COLO829 (cell line): ENCODE data around the gene DDX24.
"Not testable (repeated sequence)": the region's sequence is repeated elsewhere in the genome, so short reads cannot be mapped to it uniquely, and the experiment has no call there.

Source experiments
- DNase-seq: peaks from one replicate; pipeline ENCODE4 v3.0.0; 2012; ENCODE audit warnings: low spot score

Gene DDX24

DNA sequence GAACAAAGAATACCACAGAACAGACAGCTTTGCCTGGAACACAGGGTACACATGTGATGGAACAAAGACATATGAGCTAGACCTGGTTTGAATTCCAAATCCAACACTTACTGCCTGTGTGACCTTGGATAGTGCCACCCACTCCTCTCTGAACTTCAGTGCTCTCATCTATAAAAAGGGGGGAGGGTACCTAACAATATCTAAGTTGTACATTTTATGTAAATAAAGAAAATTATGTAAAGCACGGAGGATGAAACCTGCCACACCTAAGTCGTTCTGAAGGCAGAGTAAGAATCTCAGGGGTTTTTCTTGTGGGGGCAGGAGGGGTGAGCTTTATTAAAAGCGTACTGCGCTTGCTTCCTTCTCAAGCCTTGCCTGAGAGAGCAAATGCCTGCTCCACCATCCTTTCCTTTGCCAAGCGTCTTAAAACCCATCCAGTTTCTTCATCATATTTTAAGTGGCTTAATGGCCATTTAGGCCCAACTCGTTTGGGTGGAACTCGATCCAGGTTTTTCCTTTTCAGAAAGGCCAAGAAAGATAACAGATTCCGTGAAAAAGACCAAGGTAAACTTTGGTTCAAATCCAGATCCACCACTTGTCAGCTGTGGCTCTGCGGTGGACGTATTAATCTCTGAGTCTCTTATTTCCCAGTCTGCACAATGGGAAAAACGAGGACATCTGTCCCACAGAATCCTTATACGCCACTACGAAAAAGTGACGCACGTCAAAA is 946 bp downstream of the DDX24 start:
- DNase-seq: peak; percentile 40

DNA sequence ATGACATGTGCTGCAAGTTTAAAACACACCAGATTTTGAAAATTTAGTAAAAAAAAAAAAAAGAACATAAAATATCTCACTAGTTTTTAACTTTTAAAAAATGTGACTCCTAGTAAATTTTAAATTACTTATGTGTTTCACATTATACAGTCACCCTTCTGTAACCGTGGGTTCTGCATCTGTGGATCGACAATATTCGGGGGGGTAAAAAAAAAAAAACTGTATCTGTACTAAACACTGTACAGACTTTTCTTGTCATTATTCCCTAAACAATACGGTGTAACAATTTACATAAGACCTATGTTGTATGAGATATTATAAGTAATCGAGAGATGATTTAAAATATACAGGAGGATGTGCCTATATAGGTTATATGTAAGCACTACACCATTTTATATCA is 3.2 kb downstream of the DDX24 start:
- no peak for DNase-seq

DNA sequence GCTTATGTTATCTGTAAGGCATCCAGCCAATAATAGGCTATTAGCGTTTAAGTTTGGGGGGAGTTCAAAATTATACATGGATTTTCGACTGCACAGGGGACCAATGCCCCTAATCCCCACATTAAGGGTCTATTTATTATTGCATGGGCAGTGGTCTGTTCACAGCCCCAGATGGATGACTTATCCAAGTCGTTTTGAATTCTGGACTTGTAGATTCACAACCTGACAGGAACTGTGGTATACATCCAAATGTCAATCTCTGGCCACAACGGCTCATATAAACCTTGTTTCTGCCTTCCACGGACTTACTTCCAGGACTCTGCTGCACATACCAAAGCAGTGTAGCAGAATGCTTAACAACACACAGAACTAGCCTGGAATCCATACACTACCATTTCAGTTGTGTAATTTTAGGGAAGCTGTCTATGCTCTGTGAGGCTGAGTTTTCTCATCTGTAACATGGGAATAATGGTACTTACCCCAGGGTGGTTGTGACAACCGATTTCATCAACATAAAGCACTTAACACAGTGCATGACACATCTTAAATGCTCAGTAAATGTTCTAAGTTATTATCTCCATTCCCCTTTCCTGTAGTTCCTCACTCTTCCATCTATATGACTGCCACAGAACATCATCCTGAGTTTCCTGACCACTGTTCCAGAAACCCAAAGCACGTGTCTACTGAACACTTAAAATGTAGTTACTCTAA is 3.7 kb downstream of the DDX24 start:
- DNase-seq: no peak

DNA sequence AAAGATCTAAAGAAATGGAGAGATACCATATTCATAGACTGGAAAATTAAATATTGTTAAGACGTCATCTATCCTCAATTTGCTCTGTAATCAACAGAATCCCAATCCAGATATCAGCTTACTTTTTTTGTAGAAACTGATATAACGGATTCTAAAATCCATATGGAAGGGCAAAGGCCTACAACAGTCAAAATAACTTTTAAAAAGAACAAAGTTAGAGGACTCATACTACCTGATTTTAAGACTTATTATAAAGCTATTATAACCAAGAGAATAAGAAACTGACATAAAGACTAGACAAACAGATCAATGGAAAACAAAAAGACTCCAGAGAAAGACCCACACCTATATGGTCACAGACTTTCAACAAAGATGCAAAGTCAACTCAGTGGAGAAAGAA is 6.0 kb downstream of the DDX24 start:
- no peak for DNase-seq

DNA sequence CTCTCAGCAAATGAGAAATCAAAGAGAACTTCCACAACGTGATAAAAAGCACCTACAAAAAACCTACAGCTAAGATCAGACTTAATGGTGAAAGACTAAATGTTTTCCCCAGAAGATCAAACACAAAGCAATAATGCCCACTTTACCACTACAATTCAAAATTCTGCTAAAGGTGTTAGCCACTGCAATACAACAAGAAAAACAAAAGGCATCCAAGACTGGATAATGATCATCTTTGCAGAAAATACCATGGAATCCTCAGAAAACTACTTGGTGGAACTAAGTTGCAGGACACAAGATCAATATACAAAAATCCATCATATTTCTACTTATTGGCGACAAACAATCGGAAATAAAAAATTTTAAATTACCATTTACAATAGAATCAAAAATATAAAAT is 6.5 kb downstream of the DDX24 start:
- DNase-seq: no peak

DNA sequence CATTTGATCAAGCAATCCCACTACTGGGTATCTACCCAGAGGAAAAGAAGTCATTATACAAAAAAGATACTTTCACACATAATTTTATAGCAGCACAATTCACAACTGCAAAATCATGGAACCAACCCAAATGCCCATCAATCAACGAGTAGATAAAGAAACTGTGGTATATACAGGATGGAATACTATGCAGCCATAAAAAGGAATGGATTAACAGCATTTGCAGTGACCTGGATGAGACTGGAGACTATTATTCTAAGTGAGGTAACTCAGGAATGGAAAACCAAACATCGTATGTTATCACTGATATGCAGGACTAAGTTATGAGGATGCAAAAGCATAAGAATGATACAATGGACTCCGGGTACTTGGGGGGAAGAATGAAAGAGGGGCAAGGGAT is 8.9 kb downstream of the DDX24 start:
- not testable (repeated sequence) for DNase-seq

DNA sequence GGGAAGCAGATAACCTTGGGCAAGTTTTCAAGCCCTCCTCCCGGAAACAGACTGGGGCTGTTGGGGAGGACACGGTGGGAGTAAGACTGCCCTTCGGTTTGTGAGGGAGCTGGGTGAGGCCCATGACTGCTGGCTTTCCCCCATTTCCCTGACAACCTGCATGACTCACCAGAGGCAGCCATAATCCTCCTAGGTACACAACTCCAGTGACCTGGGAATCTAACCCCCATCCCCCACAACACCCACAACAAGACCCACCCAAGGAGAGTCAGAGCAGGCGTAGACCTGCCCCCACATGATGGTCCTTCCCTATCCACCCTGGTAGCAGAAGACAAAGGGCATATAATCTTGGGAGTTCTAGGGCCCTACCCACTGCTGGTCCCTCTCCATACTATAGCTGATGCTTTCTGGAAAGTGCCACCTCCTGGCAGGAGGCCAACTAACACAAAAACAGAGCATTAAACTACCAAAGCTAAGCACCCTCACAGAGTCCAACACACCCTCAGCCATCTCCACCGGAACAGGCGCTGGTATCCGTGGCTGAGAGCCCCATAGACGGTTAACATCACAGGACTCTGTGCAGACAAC is 14.8 kb downstream of the DDX24 start:
- no peak for DNase-seq

DNA sequence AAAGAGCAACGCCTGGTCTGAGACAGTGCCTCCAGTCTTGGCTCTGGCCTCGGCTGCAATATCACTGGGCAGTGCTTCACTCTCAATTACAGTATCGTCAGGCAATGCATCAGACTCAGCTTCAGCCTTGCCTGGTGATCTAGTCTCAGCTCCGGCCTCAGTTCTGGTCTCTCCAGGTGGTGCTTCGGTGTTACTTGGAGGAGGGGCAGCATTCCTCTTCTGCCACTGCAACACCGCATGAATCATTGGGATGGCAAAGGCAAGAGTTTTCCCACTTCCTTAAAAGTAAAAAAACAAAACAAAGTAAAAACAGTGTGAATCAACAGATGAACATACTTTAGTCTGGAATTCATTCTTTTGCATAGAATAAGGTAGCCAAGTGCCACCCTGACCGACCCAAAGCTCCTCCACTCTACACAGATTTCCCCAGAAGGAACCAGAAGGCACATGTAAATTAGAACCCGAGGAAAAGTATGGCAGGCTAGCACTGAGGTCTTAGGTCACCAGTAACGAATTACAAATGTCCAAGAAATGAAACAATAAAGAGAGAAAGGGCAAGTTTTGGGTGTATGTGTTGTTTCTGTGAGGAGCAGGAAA is 18.6 kb downstream of the DDX24 start:
- no peak for DNase-seq

DNA sequence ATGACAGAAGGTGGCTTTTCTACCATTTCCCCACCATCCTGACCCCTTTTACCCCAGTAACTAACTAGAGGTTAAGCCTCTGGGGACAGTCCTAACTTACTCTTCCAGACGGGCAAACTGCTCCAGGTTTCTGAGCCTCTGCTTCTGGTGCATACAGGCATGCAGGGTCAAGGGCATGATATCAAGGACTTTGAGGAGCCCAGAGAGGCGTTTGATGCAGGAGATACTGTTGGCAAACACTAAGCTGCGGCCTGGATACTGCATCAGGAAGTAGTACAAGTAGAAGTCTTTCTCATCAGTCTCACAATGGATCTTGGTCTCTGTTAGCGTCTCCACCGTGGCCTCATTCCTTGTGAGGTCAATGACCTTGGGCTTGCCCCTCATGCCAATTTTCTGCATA is 21.0 kb downstream of the DDX24 start:
- DNase-seq: no peak

DNA sequence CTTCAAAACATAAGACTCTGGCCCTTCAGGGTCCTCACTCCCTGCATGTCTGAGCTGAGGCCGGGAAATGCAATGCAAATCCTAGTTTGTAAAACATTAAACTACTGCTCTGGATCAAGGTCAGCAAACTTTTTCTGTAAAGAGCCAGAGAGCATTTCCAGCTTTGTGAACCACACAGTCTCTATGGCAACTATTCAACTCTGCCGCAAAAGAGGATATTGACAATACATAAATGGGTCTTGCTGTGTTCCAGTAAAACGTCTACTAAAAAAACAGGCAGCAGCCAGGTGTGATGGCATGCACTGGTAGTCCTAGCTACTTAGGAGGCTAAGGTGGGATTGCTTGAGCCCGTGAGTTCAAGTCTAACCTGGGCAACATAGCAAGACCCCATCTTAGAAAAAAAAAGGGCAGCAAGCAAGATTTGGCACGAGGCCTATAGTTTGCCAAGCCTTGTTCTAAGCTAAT is 22.3 kb downstream of the DDX24 start:
- no peak for DNase-seq

DNA sequence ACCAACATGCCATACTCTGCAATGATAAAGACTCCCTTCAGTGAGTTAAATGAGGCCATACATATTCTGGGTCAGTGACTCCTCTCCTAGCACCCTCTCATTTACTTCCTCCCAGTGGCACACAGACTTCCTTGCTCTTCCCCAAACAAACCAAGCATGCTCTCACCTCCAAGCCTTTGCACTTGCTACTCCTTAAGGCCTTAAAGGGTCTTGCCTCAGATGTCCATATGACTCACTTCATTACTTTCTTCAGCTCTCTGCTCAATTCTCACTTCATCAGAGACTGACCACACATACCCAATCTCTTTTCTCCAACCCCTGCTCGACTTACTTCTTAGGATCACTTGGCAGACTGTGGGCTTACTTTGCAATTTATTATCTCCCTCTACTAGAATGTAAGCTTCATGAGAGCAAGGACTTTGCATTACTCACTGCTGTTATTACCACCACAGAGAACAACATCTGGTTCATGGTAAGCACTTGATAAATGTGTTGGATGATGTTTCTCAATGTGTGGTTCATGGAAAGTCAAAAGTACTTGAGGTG is 22.8 kb downstream of the DDX24 start:
- DNase-seq: no peak

DNA sequence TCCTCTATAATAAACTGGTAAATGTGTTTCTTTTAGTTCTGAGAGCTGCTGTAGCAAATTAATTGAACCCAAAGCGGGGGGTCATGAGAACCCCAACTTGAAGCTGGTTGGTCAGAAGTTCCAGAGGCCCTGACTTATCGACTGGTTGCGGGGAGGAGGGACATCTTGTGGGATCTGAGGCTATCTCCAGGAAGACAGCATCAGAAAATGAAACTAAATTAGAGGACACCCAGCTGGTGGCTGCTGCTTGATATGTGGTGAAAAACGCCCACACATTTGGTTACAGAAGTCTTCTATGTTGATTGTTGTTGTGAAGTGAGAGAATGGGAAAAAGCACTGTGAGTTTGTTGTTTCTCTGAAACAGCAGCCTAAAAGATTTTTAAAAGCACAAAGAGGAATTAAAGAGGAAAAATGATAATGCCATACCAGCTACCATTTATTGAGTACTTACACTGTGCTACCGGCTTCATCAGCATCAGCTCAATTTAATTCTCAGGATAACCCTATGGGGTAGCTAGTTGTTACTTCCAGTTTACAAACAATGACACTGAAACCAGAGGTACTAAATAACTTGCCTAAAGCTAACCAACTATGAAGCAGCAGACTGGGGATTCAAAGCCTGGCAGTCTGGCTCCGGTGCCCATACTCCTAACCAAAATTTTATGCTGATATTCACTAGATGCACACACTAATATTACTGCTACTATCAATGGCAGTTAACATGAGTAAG is 24.3 kb downstream of the DDX24 start:
- peak; percentile 50 for DNase-seq

DNA sequence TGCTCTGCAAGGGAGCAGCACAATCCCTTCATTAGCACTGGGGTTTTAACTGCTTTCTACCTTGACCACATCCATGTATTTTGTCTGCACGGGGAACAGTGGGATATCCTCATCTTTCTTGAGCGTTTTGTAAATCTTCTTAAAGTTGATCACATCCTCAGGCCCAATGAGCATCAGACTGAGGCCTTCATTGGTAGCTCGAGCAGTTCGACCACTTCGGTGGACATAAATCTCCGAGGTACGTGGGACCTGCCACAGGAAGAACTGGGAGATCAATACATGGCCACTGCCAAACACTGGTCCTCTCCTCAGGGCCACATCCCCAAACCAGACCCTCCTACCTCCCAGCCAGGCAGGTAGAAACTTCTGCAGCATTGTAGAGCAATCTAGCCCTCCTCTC is 26.1 kb downstream of the DDX24 start:
- DNase-seq: no peak

DNA sequence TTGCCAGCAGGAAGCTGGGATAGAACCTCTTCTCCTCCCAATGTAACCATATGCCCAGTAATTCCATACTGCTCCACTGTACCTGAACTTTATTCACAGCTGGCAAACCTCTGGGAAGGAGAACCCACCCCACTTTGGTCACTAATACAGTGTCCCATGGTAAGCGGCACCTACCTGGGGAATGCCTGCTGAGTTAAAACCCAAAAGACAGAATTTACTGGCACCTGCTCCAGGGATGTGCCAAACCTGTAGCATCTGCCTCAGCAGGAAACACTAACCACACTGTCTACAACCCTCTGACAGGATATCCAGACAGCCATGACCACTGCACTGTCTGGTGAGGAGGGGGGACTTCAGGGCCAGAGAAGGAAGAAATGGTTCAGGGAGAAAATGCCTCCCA is 26.6 kb downstream of the DDX24 start:
- no peak for DNase-seq

DNA sequence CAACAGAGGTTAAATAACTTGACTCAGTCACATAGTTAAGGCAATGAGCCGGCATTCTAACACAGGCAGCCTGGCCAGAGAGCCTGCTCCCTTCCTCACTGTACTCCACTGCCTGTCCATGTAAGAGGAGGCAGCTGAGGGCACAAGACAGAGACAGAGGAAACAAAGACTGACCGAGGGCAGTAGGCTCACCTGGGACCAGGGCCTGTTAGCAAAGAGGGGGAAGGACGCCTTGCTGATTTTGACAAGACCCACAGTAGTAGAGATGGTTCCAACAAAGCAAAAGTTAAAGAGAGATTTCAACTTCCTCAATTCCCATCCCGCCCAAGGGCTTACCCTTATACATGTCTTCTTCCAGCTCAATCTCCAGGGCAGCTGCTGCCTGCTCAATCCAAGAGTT is 28.3 kb downstream of the DDX24 start:
- DNase-seq: no peak

DNA sequence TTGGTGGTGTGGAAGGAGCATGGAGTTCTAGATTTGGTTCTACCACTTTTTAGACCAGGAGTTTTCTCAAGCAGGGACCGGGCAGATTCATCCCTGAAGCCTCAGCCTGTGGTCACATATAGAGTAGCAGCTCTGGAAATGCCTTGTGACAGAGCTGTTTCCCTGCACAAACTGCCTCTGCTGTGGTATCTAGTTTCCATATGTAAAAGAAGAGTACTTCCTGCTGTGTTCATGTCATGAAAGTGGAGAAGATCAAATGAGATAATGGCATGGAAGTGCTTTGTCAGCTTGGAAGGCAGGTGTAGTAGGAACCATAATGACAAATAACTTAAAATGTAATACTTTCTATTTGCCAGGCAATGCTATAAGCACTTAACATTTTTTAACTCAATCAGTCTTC is 28.8 kb downstream of the DDX24 start:
- no peak for DNase-seq

DNA sequence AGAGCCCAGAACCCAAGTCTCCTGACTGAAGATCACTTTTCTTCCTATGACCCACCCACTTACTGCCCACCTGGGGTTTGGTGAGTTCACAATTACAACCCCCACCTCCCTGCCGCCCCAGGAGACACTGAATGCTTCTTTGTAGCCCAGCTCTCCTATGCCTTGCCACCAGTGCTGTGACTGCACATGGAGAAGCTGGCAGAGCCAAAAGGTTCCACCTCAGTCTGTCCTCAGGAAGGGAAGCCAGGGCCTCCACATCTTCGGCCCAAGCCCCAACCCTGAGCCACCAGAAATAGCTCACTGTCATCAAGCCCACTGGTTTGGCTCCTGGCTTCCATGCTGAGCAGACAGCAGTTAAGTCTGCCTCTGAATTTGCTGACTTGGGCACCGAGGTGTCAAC is 29.2 kb downstream of the DDX24 start:
- DNase-seq: no peak

DNA sequence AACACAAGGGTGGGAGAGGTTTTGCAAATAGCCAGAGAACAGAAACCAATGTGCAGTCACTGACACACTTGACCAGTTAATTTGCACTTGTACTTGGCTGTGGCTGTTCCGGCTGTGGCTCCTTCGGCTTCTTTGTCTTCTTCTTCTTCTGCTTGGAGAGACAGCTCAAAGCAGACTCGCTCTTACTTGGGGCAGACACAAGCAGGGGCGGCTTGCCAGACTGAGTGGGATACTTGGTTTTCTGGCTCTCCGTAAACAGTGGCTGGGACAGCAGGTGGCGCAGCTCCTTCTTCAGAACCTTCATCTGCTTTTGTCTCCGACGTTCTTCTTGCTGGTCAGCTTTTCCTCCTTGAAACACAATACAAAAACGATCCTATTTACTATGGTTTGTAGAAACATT is 29.9 kb downstream of the DDX24 start:
- no peak for DNase-seq

DNA sequence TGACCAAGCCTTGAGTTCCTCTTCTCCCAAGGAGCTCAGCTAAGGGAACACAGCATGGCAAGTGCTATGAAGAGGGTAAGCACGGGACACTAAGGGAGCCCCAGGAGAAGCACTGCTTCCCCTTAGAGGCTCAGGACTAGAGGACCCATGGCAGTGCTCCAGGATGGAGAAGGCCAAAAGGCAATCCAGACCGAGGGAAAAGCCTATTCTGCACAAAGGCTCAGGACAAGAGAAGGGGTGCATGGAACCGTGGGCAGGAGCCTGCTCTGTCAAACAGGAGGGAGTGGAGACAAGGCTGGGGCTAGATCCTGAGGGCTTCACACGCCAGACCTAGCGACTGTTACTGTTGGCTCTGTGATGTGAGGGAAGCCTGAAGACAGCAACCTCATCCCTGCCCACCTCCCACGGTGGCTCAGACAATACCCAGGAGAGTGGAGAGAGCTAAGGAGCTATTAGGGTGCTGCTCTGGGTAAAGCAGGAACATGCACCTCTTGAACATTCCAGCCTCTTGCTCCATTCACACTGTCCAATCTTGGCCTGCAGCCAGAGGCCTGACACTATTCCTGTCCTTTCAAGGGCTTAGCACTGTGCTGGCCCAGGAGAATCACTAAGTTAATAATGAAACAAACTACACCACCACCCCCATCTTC is 30.6 kb downstream of the DDX24 start:
- no peak for DNase-seq

DNA sequence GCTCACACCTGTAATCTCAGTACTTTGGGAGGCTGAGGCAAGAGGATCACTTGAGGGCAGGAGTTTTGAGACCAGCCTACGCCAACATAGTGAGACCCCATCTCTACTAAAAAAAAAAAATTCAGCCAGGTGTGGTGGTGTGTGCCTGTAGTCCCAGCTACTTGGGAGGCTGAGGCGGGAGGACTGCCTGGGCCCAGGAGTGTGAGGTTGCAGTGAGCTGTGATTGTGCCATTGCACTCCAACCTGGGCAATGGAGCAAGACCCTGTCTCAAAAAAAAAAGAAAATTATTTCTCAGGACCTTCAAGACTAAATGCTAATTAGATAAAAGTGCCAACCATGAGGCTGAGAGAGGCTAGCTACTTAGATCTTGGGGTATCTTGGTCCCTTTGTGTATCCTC is 31.4 kb downstream of the DDX24 start:
- DNase-seq: no peak
